Adrenal gland (tissue), 12 donors: Measurements from ENCODE around the gene SPRY1. TPM values are rescaled to one million over a fixed set of nuclear protein-coding genes. Genes with fewer than 3 reads are reported as not detected.

ENCODE experiments used
- DNase-seq, 7 donors: peaks; one replicate each; pipeline ENCODE4 v3.0.0-alpha.2; 2019 to 2020
- H3K27ac ChIP-seq, 5 donors: fragments of 200-600 bp; sonication (generic) in 4 of 5; 1 replicate in 3 of 5; 2 replicates in 2 of 5; pipeline versions ENCODE4 v1.5.1 to v1.8.0; 2016 to 2020; ENCODE audit warnings: mild to moderate bottlenecking in 1 of 5
- H3K27me3 ChIP-seq: fragments of 200-600 bp; 2 replicates; pipeline ENCODE4 v1.8.0; 2021
- H3K36me3 ChIP-seq, 2 donors: fragments of 200-600 bp; replicated peaks in 1 of 2; 1 replicate in 1 of 2; 2 replicates in 1 of 2; pipeline versions ENCODE4 v1.5.1 to v1.8.0; 2018 to 2022
- H3K4me1 ChIP-seq, 2 donors: fragments of 200-600 bp; replicated peaks in 1 of 2; 1 replicate in 1 of 2; 2 replicates in 1 of 2; pipeline versions ENCODE4 v1.5.1 to v1.8.0; 2018 to 2021
- H3K4me3 ChIP-seq, 4 donors: fragments of 200-600 bp; sonication (generic) in 3 of 4; one replicate each; pipeline ENCODE4 v1.5.1; 2016 to 2018
- H3K9me3 ChIP-seq, 3 donors: fragments of 200-600 bp; sonication (generic) in 1 of 3; replicated peaks in 1 of 3; 1 replicate in 2 of 3; 2 replicates in 1 of 3; pipeline versions ENCODE4 v1.5.1 to v1.8.0; 2016 to 2021
- POLR2A ChIP-seq, 2 donors: fragments of 450-650 bp; IDR thresholded peaks; one replicate each; pipeline ENCODE4 v1.6.1; 2017; ENCODE audit warnings: antibody characterized with exemption in 2 of 2, mild to moderate bottlenecking in 2 of 2, moderate library complexity in 1 of 2
- WGBS, 4 donors: extraction: QIAGEN DNeasy Blood & Tissue Kit in 2 of 4; methylation state at CpG; one replicate each; pipeline versions ENCODE4 v1.1.5 to v1.1.7; 2013 to 2017; 5-methylcytosine and 5-hydroxymethylcytosine counted together
- intact Hi-C, 2 donors: fragments of 100-400 bp; cut with DNase I; formaldehyde crosslinking; loops; one replicate each; pipeline versions ENCODE4 v1.14.1 to v1.15.0; 2022 to 2023
- polyA plus RNA-seq, 3 donors: library from polyadenylated mRNA; stranded (reverse); fragments of 200-250 nt in 2 of 3; fragments of 350-450 nt in 1 of 3; fragmentation: Illumina TruSeq in 1 of 3; extraction: RNeasy Lipid Tissue Mini Kit (QIAGEN cat#74804) in 1 of 3; gene quantifications; one replicate each; pipeline ENCODE4 v1.2.3, GENCODE V29; 2013 to 2014
- total RNA-seq, 9 donors: library from RNA; depleted of rRNA in 4 of 9; stranded (reverse); fragments of >200 nt in 4 of 9; fragments of 120-200 nt in 1 of 9; fragmentation: NEBNext Ultra II Directional in 1 of 9; extraction: Animal tissue kit (Norgen Biotek cat#: 25700) in 1 of 9; gene quantifications; one replicate each; pipeline versions ENCODE4 v1.1.0 to v1.2.4, GENCODE V29; 2013 to 2023
- TF ChIP-seq, protein P1 (sequence below), 6 experiments: fragments of 450-650 bp in 4 of 6; fragments of 200-600 bp in 2 of 6; sonication (generic) in 1 of 6; IDR thresholded peaks; 1 replicate in 5 of 6; 2 replicates in 1 of 6; pipeline versions ENCODE4 v1.5.1 to v1.8.0; 2016 to 2021; ENCODE audit warnings: antibody characterized with exemption in 6 of 6, mild to moderate bottlenecking in 2 of 6, moderate library complexity in 1 of 6
- donor health status: healthy with polysubstance abuse.
- donor health status: Bipolar disorder and iron deficiency.
- donor health status: DM: yes; HTN: yes; CAD: no.
- donor health status: DM: no; HTN: no; CAD: no.
- donor health status: DM: no; HTN: no; CAD: no.
- donor health status: DM: yes; HTN: yes; CAD: no.

SPRY1 gene
- total and polyA plus RNA-seq, 12 donors = 12.6 to 95.6 (median 57.4) TPM

DNA sequence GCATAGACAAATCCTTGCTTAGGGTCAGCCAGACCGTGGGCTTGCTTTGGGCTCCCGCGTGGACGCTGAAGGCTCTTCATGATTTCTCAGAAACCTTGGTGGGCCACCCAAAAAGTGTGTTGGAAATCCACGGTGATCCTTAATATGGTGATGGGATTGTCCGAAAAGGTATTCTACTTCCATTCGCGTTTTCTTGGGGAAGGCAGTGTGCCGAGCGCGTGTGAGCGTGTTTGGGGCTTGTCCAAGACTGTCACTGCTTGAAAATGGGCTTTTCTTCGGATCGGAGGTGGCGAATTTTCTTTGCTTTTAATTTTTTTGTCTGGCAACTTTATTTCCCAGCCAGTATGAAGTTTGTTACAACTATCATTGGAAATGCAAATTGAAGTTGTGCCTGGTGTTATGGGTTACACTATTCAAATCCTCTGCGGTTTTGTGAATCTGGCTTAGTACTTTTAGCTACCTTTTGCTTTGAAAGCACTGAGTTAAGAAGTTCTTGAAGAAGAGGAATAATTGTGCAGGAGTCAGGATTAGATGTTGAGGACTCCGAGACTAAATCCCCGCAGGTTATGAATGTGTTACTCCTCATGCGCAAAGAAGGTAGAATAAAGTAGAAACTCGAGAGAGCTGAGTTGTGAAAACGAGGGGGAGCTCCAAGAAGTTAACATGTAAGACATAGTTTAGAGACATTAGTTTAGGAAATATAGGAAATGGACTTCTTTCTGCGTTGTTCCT is 3.2 kb downstream of the SPRY1 start:
- DNase-seq = peak in 1 of 7 donors; percentile 20
- H3K27me3 ChIP-seq = no peaks in the 10 kb centered on the region
- peak overlapping the region in 2 of 4 donors; percentile 47 to 84 for H3K4me3 ChIP-seq
- H3K27ac ChIP-seq = peak overlapping the region in 4 of 5 donors; percentile 58 to 92 (median 78)
- no peaks in the 10 kb centered on the region for H3K9me3 ChIP-seq
- TF ChIP-seq, protein P1, sequence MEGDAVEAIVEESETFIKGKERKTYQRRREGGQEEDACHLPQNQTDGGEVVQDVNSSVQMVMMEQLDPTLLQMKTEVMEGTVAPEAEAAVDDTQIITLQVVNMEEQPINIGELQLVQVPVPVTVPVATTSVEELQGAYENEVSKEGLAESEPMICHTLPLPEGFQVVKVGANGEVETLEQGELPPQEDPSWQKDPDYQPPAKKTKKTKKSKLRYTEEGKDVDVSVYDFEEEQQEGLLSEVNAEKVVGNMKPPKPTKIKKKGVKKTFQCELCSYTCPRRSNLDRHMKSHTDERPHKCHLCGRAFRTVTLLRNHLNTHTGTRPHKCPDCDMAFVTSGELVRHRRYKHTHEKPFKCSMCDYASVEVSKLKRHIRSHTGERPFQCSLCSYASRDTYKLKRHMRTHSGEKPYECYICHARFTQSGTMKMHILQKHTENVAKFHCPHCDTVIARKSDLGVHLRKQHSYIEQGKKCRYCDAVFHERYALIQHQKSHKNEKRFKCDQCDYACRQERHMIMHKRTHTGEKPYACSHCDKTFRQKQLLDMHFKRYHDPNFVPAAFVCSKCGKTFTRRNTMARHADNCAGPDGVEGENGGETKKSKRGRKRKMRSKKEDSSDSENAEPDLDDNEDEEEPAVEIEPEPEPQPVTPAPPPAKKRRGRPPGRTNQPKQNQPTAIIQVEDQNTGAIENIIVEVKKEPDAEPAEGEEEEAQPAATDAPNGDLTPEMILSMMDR (IDR thresholded peaks at IDR 0.05) = no peak
- no peak for TF ChIP-seq POLR2A (IDR thresholded peaks at IDR 0.05)
- H3K4me1 ChIP-seq = peaks cover 0 to 3% of the 10 kb centered on the region in 2 donors
- intact Hi-C loops = loop anchor here in 1 of 2 donors (10.0 kb wide), 2 partner anchors 255 to 715 kb away; no protein-coding TSS in a partner anchor
- WGBS, 4 donors = 22 to 32% (median 26%) methylated on average over 22 of the region's 22 CpGs
- H3K36me3 ChIP-seq = peaks cover 0 to 18% of the 10 kb centered on the region in 2 donors

DNA sequence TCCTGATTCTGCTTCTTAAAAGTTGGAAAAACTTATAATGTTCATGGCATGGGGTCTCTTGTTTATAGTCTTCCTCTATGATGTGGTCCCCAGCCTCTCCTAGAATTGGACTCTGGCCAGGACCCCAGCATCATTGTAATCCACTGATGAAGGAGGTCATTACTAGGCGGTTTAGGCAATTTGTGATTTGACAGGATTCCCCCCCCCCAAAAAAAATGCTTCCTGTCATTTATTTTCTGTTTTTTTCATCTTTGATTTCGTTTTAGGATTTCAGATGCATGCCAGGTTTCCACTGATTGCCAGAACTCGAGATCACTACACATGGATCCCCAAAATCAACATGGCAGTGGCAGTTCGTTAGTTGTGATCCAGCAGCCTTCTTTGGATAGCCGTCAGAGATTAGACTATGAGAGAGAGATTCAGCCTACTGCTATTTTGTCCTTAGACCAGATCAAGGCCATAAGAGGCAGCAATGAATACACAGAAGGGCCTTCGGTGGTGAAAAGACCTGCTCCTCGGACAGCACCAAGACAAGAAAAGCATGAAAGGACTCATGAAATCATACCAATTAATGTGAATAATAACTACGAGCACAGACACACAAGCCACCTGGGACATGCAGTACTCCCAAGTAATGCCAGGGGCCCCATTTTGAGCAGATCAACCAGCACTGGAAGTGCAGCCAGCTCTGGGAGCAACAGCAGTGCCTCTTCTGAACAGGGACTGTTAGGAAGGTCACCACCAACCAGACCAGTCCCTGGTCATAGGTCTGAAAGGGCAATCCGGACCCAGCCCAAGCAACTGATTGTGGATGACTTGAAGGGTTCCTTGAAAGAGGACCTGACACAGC is 4.9 kb downstream of the SPRY1 start:
- WGBS, 4 donors = 64 to 69% (median 65%) methylated on average over 8 to 9 of the region's 9 CpGs
- peak overlapping the region in 2 of 4 donors; percentile 4 to 84 for H3K4me3 ChIP-seq
- H3K27me3 ChIP-seq = no peaks in the 10 kb centered on the region
- TF ChIP-seq POLR2A (IDR thresholded peaks at IDR 0.05) = no peak
- TF ChIP-seq, protein P1 (IDR thresholded peaks at IDR 0.05) = no peak
- H3K27ac ChIP-seq = peak overlapping the region in 4 of 5 donors; percentile 2 to 92 (median 52)
- no peak for DNase-seq
- intact Hi-C loops = loop anchor here in 1 of 2 donors (10.0 kb wide), 2 partner anchors 253 to 713 kb away; no protein-coding TSS in a partner anchor
- H3K36me3 ChIP-seq = peaks cover 0 to 18% of the 10 kb centered on the region in 2 donors
- H3K4me1 ChIP-seq = peaks cover 0 to 11% of the 10 kb centered on the region in 2 donors
- no peaks in the 10 kb centered on the region for H3K9me3 ChIP-seq

DNA sequence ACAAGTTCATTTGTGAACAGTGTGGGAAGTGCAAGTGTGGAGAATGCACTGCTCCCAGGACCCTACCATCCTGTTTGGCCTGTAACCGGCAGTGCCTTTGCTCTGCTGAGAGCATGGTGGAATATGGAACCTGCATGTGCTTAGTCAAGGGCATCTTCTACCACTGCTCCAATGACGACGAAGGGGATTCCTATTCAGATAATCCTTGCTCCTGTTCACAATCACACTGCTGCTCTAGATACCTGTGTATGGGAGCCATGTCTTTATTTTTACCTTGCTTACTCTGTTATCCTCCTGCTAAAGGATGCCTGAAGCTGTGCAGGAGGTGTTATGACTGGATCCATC is 5.5 kb downstream of the SPRY1 start:
- 50 to 81% (median 79%) methylated on average over 3 of the region's 3 CpGs for WGBS, 4 donors
- no peaks in the 10 kb centered on the region for H3K27me3 ChIP-seq
- H3K36me3 ChIP-seq = peaks cover 0 to 18% of the 10 kb centered on the region in 2 donors
- peak overlapping the region in 2 of 5 donors; percentile 32 to 92 for H3K27ac ChIP-seq
- intact Hi-C loops = loop anchor here in 1 of 2 donors (10.0 kb wide), 2 partner anchors 253 to 713 kb away; no protein-coding TSS in a partner anchor
- no peak for DNase-seq
- TF ChIP-seq POLR2A (IDR thresholded peaks at IDR 0.05) = no peak
- TF ChIP-seq, protein P1 (IDR thresholded peaks at IDR 0.05) = no peak
- H3K4me3 ChIP-seq = peak overlapping the region in 1 of 4 donors; percentile 84
- no peaks in the 10 kb centered on the region for H3K9me3 ChIP-seq
- peaks cover 0 to 15% of the 10 kb centered on the region in 2 donors for H3K4me1 ChIP-seq
